Stomach smooth muscle (tissue), 2 donors: Measurements from ENCODE around the gene GRAMD1C.

ENCODE experiments used
- H3K27ac ChIP-seq: one replicate; pipeline ENCODE4 v1.7.0; 2013; ENCODE audit warnings: mild to moderate bottlenecking, low read length, inconsistent platforms
- H3K27me3 ChIP-seq, 2 donors: one replicate each; pipeline ENCODE4 v1.7.0; 2013; ENCODE audit warnings: low read length in 2 of 2; ENCODE audit not compliant: insufficient read depth in 2 of 2, control insufficient read depth in 1 of 2
- H3K36me3 ChIP-seq, 2 donors: one replicate each; pipeline ENCODE4 v1.7.0; 2013; ENCODE audit warnings: low read length in 2 of 2; ENCODE audit not compliant: control insufficient read depth in 2 of 2, insufficient read depth in 2 of 2
- H3K4me1 ChIP-seq: one replicate; pipeline ENCODE4 v1.7.0; 2013; ENCODE audit warnings: low read length; ENCODE audit not compliant: control insufficient read depth, insufficient read depth
- H3K4me3 ChIP-seq, 2 donors: one replicate each; pipeline ENCODE4 v1.7.0; 2013; ENCODE audit warnings: low read length in 2 of 2
- H3K9ac ChIP-seq, 2 donors: one replicate each; pipeline ENCODE4 v1.7.0; 2013; ENCODE audit warnings: low read length in 2 of 2, mild to moderate bottlenecking in 1 of 2
- H3K9me3 ChIP-seq, 2 donors: one replicate each; pipeline ENCODE4 v1.7.0; 2013; ENCODE audit warnings: low read length in 2 of 2; ENCODE audit not compliant: control insufficient read depth in 2 of 2
- donor health status: healthy.
- donor health status: Pancreatic carcinoma.

Gene GRAMD1C

GRCh38 chr3:113838631-113839209 is at the start of gene GRAMD1C:
TSS of gene GRAMD1C (plus strand) at chr3:113838788. CDS start at chr3:113838910, 122 bp downstream.
- H3K27ac ChIP-seq: no peak within 1 kb of the TSS

DNA sequence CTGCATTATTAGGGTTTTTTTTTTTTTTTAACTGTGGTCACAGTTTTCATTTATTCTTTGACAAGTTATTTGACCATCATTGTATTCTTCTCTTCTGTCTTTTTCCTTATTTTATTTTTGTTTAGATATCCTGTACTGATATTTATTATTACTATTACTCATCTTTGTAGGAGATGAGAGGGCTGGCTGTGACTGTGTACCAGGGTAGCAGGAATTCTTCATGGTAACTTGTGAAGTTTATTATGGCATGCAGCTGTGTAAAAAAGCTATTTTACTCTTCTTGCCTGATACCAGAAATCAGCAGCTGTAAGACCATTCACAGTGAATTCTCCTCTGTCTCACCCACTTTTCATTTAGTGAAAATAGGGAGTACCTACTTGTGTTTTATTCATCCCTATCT is 47.2 kb upstream of the GRAMD1C start:
- H3K36me3 ChIP-seq: peaks cover 16 to 17% of the 10 kb centered on the region in 2 donors
- no peak overlapping the region for H3K4me3 ChIP-seq
- no peaks in the 10 kb centered on the region for H3K27me3 ChIP-seq
- no peaks in the 10 kb centered on the region for H3K4me1 ChIP-seq
- no peak overlapping the region for H3K27ac ChIP-seq
- no peaks in the 10 kb centered on the region for H3K9me3 ChIP-seq
- no peak overlapping the region for H3K9ac ChIP-seq

More at GRCh38 chr3:113838631-113839209, at the start of gene GRAMD1C:
- H3K9me3 ChIP-seq: no peaks in the 10 kb centered on the region
- H3K4me1 ChIP-seq: peaks cover 2% of the 10 kb centered on the region
- no peaks in the 10 kb centered on the region for H3K27me3 ChIP-seq
- peak within 1 kb of the TSS; percentile 69 to 81 for H3K4me3 ChIP-seq
- no peaks in the 10 kb centered on the region for H3K36me3 ChIP-seq
- H3K9ac ChIP-seq: peak within 1 kb of the TSS; percentile 43 to 60

DNA sequence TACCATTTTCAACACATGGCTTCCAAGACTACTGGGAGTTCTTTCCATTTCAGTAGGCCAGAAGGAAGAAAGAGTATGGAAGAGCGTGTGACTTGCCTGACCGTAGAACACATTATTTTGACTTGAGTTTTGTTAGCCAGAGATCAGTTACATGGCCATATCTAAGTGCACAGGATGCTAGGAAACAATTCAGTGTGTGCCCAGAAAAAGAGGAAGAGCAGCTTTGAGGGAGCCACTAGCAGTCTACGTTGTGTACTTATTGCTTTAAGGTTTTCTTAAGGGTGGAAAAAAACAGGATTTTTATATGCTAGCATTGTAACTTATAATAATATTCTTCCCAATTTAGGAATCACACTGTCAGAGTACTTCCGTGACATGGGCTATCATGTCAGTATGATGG is 44.1 kb upstream of the GRAMD1C start:
- Histone ChIP-seq H3K36me3 (peaks cover 19 to 20% of the 10 kb centered on the region in 2 donors), H3K27ac (no peak overlapping the region), H3K4me1 (no peaks in the 10 kb centered on the region), H3K27me3 (no peaks in the 10 kb centered on the region), H3K9ac (no peak overlapping the region), H3K4me3 (no peak overlapping the region), H3K9me3 (no peaks in the 10 kb centered on the region)

- Histone ChIP-seq H3K4me3 (no peak overlapping the region), H3K4me1 (no peaks in the 10 kb centered on the region), H3K27ac (no peak overlapping the region), H3K9ac (no peak overlapping the region), H3K9me3 (no peaks in the 10 kb centered on the region), H3K36me3 (peaks cover 19 to 20% of the 10 kb centered on the region in 2 donors), H3K27me3 (no peaks in the 10 kb centered on the region)
Observed at GRCh38 chr3:113795693-113796092, 42.9 kb upstream of the GRAMD1C start.

- no peaks in the 10 kb centered on the region for H3K4me1 ChIP-seq
- H3K9ac ChIP-seq: no peak overlapping the region
- H3K27ac ChIP-seq: no peak overlapping the region
- H3K36me3 ChIP-seq: peaks cover 17 to 22% of the 10 kb centered on the region in 2 donors
- no peaks in the 10 kb centered on the region for H3K9me3 ChIP-seq
- H3K4me3 ChIP-seq: no peak overlapping the region
- H3K27me3 ChIP-seq: no peaks in the 10 kb centered on the region
Observed at GRCh38 chr3:113802795-113803455, 35.7 kb upstream of the GRAMD1C start.

- H3K4me3 ChIP-seq: no peak overlapping the region
- peaks cover 16 to 19% of the 10 kb centered on the region in 2 donors for H3K36me3 ChIP-seq
- no peak overlapping the region for H3K27ac ChIP-seq
- no peaks in the 10 kb centered on the region for H3K27me3 ChIP-seq
- H3K9me3 ChIP-seq: no peaks in the 10 kb centered on the region
- no peaks in the 10 kb centered on the region for H3K4me1 ChIP-seq
- H3K9ac ChIP-seq: no peak overlapping the region
Observed at GRCh38 chr3:113804661-113805060, 33.9 kb upstream of the GRAMD1C start.

DNA sequence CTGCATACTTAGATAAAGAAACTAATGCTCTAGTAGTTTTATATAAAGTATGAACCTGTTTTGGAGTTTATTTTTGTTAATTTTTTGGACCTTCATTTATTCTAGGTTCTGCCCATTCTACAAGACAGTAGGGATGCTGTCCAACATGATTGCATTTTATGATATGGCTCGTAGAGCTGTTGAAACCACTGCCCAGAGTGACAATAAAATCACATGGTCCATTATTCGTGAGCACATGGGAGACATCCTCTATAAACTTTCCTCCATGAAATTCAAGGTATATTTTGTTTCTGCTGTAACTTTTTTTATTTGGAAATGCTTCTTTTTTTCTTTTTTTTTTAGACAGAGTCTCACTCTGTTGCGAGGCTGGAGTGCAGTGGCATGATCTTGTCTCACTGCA is 33.3 kb upstream of the GRAMD1C start:
- no peaks in the 10 kb centered on the region for H3K9me3 ChIP-seq
- peaks cover 16 to 19% of the 10 kb centered on the region in 2 donors for H3K36me3 ChIP-seq
- no peaks in the 10 kb centered on the region for H3K4me1 ChIP-seq
- no peak overlapping the region for H3K9ac ChIP-seq
- no peak overlapping the region for H3K27ac ChIP-seq
- no peaks in the 10 kb centered on the region for H3K27me3 ChIP-seq
- H3K4me3 ChIP-seq: no peak overlapping the region

DNA sequence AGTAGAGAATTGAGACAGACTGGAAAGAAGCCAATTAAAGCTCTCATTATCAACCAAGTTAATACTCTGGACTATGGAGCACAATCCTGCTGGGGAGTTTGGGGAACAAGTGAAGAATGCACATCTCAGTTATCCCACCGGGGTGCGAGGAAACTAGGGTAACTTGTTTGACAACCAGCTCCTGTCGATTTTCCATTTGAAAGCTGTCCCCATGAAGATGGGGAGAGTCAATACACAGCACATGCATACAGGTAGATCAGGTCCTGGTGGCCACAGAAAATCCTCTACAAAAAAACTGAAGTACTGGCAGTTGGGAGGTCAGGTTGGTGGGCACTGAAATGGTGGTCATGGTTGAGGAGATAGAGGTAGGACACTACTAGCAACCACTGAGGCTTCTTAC is 25.7 kb upstream of the GRAMD1C start:
- Histone ChIP-seq H3K27ac (no peak overlapping the region), H3K4me3 (no peak overlapping the region), H3K36me3 (peaks cover 10% of the 10 kb centered on the region in 2 donors), H3K9ac (no peak overlapping the region), H3K9me3 (no peaks in the 10 kb centered on the region), H3K4me1 (no peaks in the 10 kb centered on the region), H3K27me3 (no peaks in the 10 kb centered on the region)

- no peak overlapping the region for H3K27ac ChIP-seq
- H3K27me3 ChIP-seq: no peaks in the 10 kb centered on the region
- H3K9ac ChIP-seq: no peak overlapping the region
- no peaks in the 10 kb centered on the region for H3K4me1 ChIP-seq
- H3K4me3 ChIP-seq: no peak overlapping the region
- H3K36me3 ChIP-seq: no peaks in the 10 kb centered on the region
- no peaks in the 10 kb centered on the region for H3K9me3 ChIP-seq
Observed at GRCh38 chr3:113819866-113820265, 18.7 kb upstream of the GRAMD1C start.

GRCh38 chr3:113825090-113825489 is 13.5 kb upstream of the GRAMD1C start:
- Histone ChIP-seq H3K9ac (no peak overlapping the region), H3K27ac (no peak overlapping the region), H3K27me3 (no peaks in the 10 kb centered on the region), H3K36me3 (no peaks in the 10 kb centered on the region), H3K4me1 (no peaks in the 10 kb centered on the region), H3K4me3 (no peak overlapping the region), H3K9me3 (no peaks in the 10 kb centered on the region)

DNA sequence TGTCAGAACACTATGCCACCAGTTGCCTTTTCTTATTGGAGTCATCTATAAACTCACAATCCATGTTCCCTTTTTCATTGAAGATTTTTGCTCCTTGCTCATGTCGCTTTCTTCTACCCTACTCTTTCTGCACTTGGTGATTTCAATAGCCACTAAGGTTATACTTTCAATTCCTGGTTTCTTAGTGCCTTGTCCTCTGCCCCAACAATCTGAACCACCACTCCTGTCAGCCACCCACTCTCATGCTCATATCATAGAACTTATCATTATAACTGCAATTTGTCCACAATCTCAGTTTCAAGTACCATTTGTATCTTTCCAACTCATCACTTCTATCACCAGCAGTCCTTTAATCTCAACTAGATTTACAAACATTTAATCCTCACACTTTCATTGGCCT is 10.0 kb upstream of the GRAMD1C start:
- Histone ChIP-seq H3K9me3 (no peaks in the 10 kb centered on the region), H3K36me3 (no peaks in the 10 kb centered on the region), H3K27ac (no peak overlapping the region), H3K27me3 (no peaks in the 10 kb centered on the region), H3K9ac (no peak overlapping the region), H3K4me3 (no peak overlapping the region), H3K4me1 (no peaks in the 10 kb centered on the region)
